K562 (cell line): Measurements from ENCODE around the gene CREB5.

Source experiments
- CTCF ChIP-seq, 3 experiments: IDR thresholded peaks in 2 of 3; conservative IDR thresholded peaks in 1 of 3; 2 replicates each; pipeline ENCODE4 v1.5.1; 2011 to 2012; ENCODE audit warnings: low read length in 3 of 3, mild to moderate bottlenecking in 3 of 3, control low read depth in 2 of 3, improper control_type of control experiment in 1 of 3, inconsistent platforms in 1 of 3, low read depth in 1 of 3, mixed read lengths in 1 of 3, moderate library complexity in 1 of 3; ENCODE audit not compliant: insufficient read depth in 2 of 3
- KLF13 ChIP-seq: fragments of 450-650 bp; IDR thresholded peaks from 2 replicates; pipeline ENCODE4 v1.6.1; 2016; ENCODE audit warnings: missing genetic modification characterization, low read depth, mild to moderate bottlenecking, missing compliant biosample characterization, moderate library complexity, borderline replicate concordance
- NFE2L1 ChIP-seq: fragments of 450-650 bp; IDR thresholded peaks from 2 replicates; pipeline ENCODE4 v1.6.1; 2016; ENCODE audit warnings: missing genetic modification characterization, low read depth, mild to moderate bottlenecking, missing compliant biosample characterization, moderate library complexity, borderline replicate concordance
- POLR2AphosphoS5 ChIP-seq: IDR thresholded peaks from 2 replicates; pipeline ENCODE4 v1.6.1; 2011; ENCODE audit warnings: mild to moderate bottlenecking, low read depth, low read length, moderate library complexity; ENCODE audit not compliant: control insufficient read depth, insufficient read depth
- PRDM10 ChIP-seq: fragments of 450-650 bp; IDR thresholded peaks from 2 replicates; pipeline ENCODE4 v1.6.1; 2018; ENCODE audit not compliant: partially characterized antibody
- SAFB2 ChIP-seq: fragments of 200-400 bp; formaldehyde crosslinking; IDR thresholded peaks from 2 replicates; pipeline ENCODE4 v1.6.1; 2018; ENCODE audit warnings: borderline replicate concordance, low read length, low read depth, moderate library complexity; ENCODE audit not compliant: severe bottlenecking
- SMC3 ChIP-seq: conservative IDR thresholded peaks from 2 replicates; pipeline ENCODE4 v1.6.1; 2011; ENCODE audit warnings: low read depth, low read length, improper control_type of control experiment; ENCODE audit not compliant: insufficient read depth
- USF2 ChIP-seq: sonication (generic); formaldehyde crosslinking; IDR thresholded peaks from 2 replicates; pipeline ENCODE4 v1.5.0; 2020; ENCODE audit warnings: missing genetic modification reagents
- ZBTB26 ChIP-seq: fragments of 450-650 bp; formaldehyde crosslinking; IDR thresholded peaks from 2 replicates; pipeline ENCODE4 v1.4.0; 2022; ENCODE audit warnings: missing genetic modification characterization

- TF ChIP-seq SMC3 = no peak
- no peak for TF ChIP-seq NFE2L1 (tag)
- no peak for TF ChIP-seq PRDM10
- TF ChIP-seq SAFB2 = no peak
- TF ChIP-seq KLF13 = no peak
- no peak for TF ChIP-seq CTCF (IDR thresholded peaks at IDR 0.05 in 2 of 3, conservative IDR thresholded peaks at IDR 0.05 in 1 of 3; ENCODE audit: insufficient read depth in 2 of 3, low read depth in 1 of 3, low read length in 3 of 3)
- TF ChIP-seq USF2 (CRISPR knock-in tag) = no peak
- TF ChIP-seq ZBTB26 (CRISPR knock-in tag) = no peak
- no peak for TF ChIP-seq POLR2AphosphoS5
These were observed 283.3 kb downstream of the CREB5 start for GRCh38 chr7:28695300-28696295.
